PFSK-1 (cell line): ENCODE data around the gene KIAA1958.

ENCODE experiments used
- FOXP2 ChIP-seq: optimal IDR thresholded peaks from 2 replicates; pipeline ENCODE3; 2011; ENCODE audit warnings: borderline replicate concordance, control low read depth, inconsistent platforms; ENCODE audit not compliant: insufficient read depth; ENCODE audit errors: extremely low read length, extremely low read depth
- POLR2AphosphoS5 ChIP-seq: IDR thresholded peaks from 2 replicates; pipeline ENCODE4 v1.6.1; 2012; ENCODE audit warnings: low read depth, mild to moderate bottlenecking, control low read depth, low read length, moderate library complexity
- REST ChIP-seq, 2 experiments: IDR thresholded peaks; 2 replicates each; pipeline versions ENCODE4 v1.6.1 to v1.8.0; 2011 to 2012; ENCODE audit warnings: low read depth in 2 of 2, low read length in 2 of 2, control low read depth in 1 of 2, inconsistent platforms in 1 of 2, mild to moderate bottlenecking in 1 of 2, moderate library complexity in 1 of 2; ENCODE audit not compliant: insufficient read depth in 1 of 2
- SIN3A ChIP-seq: IDR thresholded peaks from 2 replicates; pipeline ENCODE4 v1.6.1; 2012; ENCODE audit warnings: mild to moderate bottlenecking, low read length, moderate library complexity, borderline replicate concordance; ENCODE audit not compliant: insufficient read depth
- TAF1 ChIP-seq: IDR thresholded peaks from 2 replicates; pipeline ENCODE4 v1.6.1; 2012; ENCODE audit warnings: low read length, control low read depth, borderline replicate concordance; ENCODE audit not compliant: insufficient read depth

KIAA1958 gene

GRCh38 chr9:112546149-112547012 is 59.8 kb downstream of the KIAA1958 start:
- TF ChIP-seq REST (IDR thresholded peaks at IDR 0.05; ENCODE audit: insufficient read depth in 1 of 2, low read depth in 2 of 2, low read length in 2 of 2): no peak
- no peak for TF ChIP-seq POLR2AphosphoS5
- no peak for TF ChIP-seq TAF1
- no peak for TF ChIP-seq FOXP2
- TF ChIP-seq SIN3A: no peak

DNA sequence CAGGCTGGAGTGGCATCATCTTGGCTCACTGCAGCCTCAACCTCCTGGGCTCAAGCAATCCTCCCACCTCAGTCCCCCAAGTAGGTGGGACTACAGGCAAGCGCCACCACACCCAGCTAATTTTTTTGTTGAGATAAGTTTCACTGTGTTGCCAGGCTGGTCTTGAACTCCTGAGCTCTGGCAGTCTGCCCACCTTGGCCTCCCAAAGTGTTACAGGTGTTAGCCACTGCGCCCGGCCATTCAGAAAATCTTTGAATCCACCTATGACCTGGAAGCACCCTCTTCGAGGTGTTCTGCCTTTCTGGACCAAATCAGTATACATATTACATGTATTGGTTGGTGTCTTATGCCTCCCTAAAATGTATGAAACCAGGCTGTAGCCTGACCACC is 61.4 kb downstream of the KIAA1958 start:
- TF ChIP-seq FOXP2: no peak
- TF ChIP-seq REST (IDR thresholded peaks at IDR 0.05; ENCODE audit: insufficient read depth in 1 of 2, low read depth in 2 of 2, low read length in 2 of 2): no peak
- TF ChIP-seq TAF1: no peak
- TF ChIP-seq POLR2AphosphoS5: no peak
- TF ChIP-seq SIN3A: no peak

- TF ChIP-seq FOXP2 (no peak), REST (IDR thresholded peaks at IDR 0.05; ENCODE audit: insufficient read depth in 1 of 2, low read depth in 2 of 2, low read length in 2 of 2) (no peak), SIN3A (no peak), POLR2AphosphoS5 (no peak), TAF1 (no peak)
These were observed 62.4 kb downstream of the KIAA1958 start for GRCh38 chr9:112548836-112549595.

DNA sequence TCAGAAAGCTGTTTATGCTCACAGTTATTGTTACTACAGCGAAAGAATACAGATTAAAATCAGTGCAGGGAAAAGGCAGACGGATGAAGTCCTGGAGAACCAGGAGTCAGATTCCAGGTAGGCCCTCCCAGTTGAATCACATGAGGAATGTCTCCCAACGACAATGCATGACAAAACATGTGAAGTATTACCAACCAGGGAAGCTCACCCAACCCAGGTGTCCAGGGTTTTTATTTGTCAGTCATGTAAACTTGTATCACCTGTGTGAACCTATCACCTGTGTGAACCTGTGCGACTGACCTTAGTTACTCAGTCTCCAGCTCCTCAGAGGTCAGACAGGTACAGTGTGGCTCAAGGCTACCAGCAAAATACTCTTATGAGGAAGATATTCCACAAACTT is 63.9 kb downstream of the KIAA1958 start:
- TF ChIP-seq REST (IDR thresholded peaks at IDR 0.05; ENCODE audit: insufficient read depth in 1 of 2, low read depth in 2 of 2, low read length in 2 of 2) (no peak), TAF1 (no peak), SIN3A (no peak), POLR2AphosphoS5 (no peak)
